ENCODE measurements around the gene CR1.

- TF ChIP-seq TAF1 (IDR thresholded peaks at IDR 0.05; ENCODE audit: control insufficient read depth, extremely low read depth, insufficient read depth, low read length, severe bottlenecking) (no peak), CTCF (IDR thresholded peaks at IDR 0.05 in 2 of 3, conservative IDR thresholded peaks at IDR 0.05 in 1 of 3; ENCODE audit: insufficient read depth in 2 of 3, low read depth in 1 of 3, low read length in 3 of 3) (no peak), NEUROD1 (IDR thresholded peaks at IDR 0.05; ENCODE audit: borderline replicate concordance, low read depth, low read length, partially characterized antibody) (no peak), KAT8 (IDR thresholded peaks at IDR 0.05; ENCODE audit: low read depth) (no peak), NR2C1 (IDR thresholded peaks at IDR 0.05) (no peak), NR2C1 (tag; IDR thresholded peaks at IDR 0.05) (no peak), WHSC1 (IDR thresholded peaks at IDR 0.05; ENCODE audit: low read length) (no peak), ATF6 (CRISPR knock-in tag; IDR thresholded peaks at IDR 0.05) (no peak), ZNF507 (tag; conservative IDR thresholded peaks at IDR 0.05) (no peak), TEAD4 (IDR thresholded peaks at IDR 0.05; ENCODE audit: low read length) (no peak), TEAD4 (CRISPR knock-in tag; IDR thresholded peaks at IDR 0.05; ENCODE audit: borderline replicate concordance) (no peak), GTF3C2 (IDR thresholded peaks at IDR 0.05; ENCODE audit: borderline replicate concordance, extremely low read depth, insufficient read length) (no peak), ZNF431 (CRISPR knock-in tag; IDR thresholded peaks at IDR 0.05) (no peak), RBM25 (IDR thresholded peaks at IDR 0.05; ENCODE audit: low read depth, low read length, severe bottlenecking) (no peak), RNF2 (IDR thresholded peaks at IDR 0.05) (no peak)
These were observed 150.2 kb downstream of the CR1 start for GRCh38 chr1:207646171-207646570.
